ENCODE data around the gene TEX28.

Gene TEX28

DNA sequence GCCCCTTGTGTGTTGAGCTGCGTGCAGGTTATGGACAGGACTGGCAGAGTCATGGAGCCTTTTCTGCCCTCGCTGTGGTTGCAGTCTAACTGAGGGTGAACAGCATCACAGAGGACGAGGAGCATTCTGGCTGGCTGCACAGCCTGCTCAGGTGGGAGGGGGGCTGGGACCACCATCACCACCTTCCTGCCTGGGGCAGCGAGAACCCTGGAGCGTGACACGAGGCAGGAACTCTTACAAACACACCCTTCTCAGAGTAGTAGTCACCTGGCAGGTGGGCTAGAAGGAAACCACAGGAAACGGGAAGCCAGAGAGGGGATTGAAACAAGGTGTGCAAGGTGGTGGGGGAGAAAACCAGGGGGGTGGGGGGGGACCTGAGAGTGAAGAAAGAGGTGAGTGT, 26.2 kb upstream of the TEX28 start:
- TF ChIP-seq, protein P1, sequence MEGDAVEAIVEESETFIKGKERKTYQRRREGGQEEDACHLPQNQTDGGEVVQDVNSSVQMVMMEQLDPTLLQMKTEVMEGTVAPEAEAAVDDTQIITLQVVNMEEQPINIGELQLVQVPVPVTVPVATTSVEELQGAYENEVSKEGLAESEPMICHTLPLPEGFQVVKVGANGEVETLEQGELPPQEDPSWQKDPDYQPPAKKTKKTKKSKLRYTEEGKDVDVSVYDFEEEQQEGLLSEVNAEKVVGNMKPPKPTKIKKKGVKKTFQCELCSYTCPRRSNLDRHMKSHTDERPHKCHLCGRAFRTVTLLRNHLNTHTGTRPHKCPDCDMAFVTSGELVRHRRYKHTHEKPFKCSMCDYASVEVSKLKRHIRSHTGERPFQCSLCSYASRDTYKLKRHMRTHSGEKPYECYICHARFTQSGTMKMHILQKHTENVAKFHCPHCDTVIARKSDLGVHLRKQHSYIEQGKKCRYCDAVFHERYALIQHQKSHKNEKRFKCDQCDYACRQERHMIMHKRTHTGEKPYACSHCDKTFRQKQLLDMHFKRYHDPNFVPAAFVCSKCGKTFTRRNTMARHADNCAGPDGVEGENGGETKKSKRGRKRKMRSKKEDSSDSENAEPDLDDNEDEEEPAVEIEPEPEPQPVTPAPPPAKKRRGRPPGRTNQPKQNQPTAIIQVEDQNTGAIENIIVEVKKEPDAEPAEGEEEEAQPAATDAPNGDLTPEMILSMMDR (conservative IDR thresholded peaks at IDR 0.05) = no peak
- H3K27ac ChIP-seq = no peak overlapping the region

DNA sequence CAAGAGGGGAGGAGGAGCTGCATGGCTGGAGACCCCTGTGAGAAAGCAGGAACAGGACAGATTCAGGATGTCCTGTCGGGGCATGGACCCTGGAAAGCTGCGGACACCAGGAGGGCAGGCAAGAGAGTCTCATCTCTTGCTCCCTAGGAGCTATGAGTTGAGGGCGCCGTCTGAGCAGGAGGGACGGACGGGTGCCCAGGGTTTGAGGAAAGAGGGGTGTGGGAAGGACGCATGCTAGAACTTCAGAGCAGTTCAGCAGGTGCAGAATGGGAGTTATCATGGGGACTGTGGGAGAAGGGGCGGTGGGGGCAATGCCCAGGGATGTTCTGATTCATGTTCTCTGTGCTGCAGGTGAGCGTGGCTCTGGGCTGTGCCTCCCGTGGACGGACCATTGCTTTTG, 25.5 kb upstream of the TEX28 start:
- TF ChIP-seq, protein P1 (conservative IDR thresholded peaks at IDR 0.05) = no peak

DNA sequence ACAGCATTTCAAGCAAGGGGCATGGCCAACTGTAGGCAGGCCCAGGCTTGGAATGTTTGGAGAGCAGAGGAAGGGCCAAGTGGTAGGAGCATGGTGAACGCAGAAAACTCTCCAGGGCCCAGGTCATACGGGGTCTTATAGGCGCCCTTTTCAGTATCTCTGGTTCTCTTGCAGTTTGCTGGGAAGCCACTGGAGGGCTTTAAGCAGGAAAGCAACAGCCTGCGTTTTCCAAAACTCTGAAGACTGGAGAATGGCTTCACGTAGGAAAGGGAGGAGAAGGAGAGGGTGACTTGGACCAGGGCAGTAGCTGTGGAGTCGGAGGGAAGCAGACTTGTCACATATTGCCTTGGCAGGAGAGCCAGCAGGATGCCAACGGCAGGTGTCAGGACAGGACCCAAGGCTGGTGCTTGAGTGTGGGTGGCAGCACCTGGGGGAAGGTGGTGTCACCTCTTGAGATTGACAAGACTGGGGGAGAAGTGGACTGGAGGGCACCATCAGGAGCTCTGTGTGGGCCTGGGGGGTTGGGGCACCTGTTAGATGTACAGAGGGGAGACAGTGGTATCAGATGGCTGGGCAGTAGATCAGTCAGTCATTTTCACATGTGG, 22.6 kb upstream of the TEX28 start:
- TF ChIP-seq, protein P1 (conservative IDR thresholded peaks at IDR 0.05) = peak; percentile 68
- no peak overlapping the region for H3K27ac ChIP-seq

More for the DNA sequence above, 25.5 kb upstream of the TEX28 start:
- H3K27ac ChIP-seq = no peak overlapping the region

DNA sequence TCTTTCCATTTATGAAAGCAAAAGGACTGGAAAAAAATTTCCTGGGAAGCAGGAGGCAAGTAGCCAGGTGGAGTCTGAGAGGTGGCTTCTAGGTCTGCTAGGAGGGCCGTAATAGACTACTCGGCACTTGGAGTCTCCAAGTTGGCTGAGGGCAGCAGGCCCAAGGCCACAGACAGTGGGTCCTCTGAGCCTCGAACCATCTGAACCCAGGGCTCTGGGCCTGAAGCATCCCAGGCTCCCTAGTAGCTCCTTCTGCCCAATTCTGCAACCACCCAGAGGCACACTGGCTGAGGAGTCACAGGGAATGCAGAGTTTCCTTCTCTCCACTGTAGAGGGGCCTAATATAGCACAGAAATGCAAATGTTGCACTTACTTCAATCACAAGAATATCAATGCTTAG, 20.5 kb upstream of the TEX28 start:
- TF ChIP-seq, protein P1 (conservative IDR thresholded peaks at IDR 0.05) = no peak
- H3K27ac ChIP-seq = no peak overlapping the region

DNA sequence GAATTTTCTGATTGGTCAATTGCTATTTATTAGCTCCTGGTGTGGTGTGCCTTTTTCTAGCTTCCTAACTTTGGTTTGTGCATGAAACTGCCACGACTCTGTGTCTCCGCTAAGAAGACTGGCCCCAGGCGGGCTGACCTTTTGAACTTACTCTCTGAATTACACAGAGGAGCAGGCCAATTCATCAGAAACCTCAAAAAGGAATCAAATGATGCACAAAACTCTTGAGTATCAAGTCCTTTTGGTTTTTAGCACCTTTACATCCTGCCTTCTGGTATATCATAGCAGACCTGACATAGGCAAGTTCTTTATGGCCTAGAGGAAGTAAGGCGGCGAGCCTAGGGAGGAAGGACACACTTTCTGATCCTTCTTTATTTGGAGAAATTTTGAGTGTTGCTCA, 18.2 kb upstream of the TEX28 start:
- TF ChIP-seq, protein P1 (conservative IDR thresholded peaks at IDR 0.05) = no peak
- no peak overlapping the region for H3K27ac ChIP-seq

DNA sequence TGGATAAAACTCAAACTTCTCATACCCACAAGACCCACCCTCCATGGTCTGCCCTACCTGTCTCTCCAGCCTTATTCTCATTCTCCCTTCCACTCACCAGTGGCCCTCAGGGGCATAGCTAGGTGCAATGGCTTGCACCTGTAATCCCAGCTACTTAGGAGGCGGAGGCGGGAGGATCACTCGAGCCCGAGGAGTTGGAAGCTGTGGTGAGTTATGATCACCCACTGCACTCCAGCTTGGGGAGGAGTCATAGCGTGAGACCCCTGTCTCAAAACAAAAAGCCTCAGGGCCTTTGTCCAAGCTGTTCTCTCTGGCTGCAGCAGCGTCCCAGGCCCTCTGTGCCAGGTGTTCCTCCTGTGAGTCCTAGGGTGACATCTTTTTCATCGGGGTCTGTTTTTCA, 17.2 kb upstream of the TEX28 start:
- TF ChIP-seq, protein P1 (conservative IDR thresholded peaks at IDR 0.05) = no peak
- no peak overlapping the region for H3K27ac ChIP-seq

DNA sequence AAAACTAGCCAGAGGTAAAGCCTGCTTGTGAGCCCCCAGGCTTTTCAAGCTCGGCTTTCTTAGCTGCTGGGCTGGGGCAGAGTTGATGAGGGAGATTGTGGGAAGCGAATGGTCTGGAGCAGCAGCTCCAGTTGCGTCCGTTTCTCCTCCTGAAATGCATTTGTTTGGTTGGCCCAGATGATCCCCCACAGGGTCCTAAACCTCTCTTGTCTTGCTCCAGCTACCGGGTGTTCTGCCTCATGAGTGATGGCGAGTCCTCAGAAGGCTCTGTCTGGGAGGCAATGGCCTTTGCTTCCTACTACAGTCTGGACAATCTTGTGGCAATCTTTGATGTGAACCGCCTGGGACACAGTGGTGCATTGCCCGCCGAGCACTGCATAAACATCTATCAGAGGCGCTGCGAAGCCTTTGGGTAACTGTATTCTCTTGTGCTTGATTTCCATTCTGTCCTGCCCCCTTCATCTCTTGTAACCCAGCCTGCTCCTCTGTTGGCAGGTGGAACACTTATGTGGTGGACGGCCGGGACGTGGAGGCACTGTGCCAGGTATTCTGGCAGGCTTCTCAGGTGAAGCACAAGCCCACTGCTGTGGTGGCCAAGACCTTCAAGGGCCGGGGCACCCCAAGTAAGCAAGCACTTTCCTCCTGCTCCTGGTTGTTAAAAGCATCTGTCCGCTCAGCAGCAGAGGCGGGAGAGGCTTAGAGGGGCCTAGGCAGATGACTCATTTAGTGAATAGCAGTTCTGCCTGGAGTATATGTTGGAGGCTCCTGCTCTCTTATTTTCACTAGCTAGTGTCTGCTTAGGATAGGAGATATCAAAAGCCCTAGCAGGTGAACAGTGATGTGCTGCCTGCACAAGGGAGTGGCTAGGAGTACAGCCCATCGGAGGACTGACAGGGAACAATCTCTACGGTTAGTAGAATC, 16.0 kb upstream of the TEX28 start:
- H3K27ac ChIP-seq = no peak overlapping the region
- TF ChIP-seq, protein P1 (conservative IDR thresholded peaks at IDR 0.05) = no peak
